HG02623 (cell line): ENCODE measurements around the gene CNTN3.

Experiments used
- ATAC-seq: cut with Tn5 transposase; IDR thresholded peaks from one replicate; pipeline ENCODE4 v1.9.1; 2021; ENCODE audit warnings: moderate library complexity; ENCODE audit not compliant: unreplicated experiment

The CNTN3 gene

DNA sequence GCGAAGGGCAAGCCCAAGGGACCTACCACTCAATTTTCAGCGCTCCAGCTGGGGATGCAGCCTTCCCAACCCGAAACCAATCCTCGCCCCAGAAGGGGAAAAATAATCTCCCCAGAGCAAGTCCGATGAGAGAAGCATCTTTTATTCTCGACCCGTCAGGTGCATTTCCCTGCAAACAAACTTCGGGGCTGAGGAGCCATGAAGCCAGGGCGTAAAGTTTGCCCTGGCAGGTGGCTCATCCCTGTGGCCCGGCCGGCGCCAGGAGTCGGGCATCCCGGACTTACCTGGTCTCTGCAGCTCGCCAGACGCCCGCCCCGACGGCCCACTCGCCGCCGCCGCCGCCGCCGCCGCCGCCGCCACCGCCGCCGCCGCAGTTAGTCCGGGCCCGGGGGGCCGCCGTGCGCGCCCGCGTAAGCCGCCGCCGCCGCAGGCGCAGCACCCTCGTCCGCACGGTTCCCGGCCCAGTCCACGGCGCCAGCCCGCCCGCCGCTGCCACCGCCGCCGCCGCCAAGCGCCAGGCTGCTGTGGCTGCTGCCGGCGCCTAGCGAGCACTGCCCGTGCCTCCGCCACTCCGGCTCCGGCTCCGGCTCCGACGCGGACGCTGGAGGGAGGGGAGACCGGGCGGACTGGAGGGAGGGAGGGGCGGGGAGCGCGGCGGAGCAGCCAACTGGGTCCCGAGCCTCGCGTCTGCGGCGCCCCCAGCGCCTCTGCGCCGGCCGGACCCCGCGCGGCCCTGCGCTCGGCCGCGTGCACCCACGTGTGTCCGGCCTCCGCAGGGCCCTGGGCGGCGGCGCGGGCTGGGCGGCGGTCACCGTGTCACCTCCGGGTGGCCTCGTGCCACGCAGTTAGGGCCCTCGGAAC, at the start of gene CNTN3:
CNTN3 (minus strand) TSS at position 553 of the 861 bp plus-strand sequence. CDS start 93,547 bp downstream, outside the sequence.
- ATAC-seq, result no peak

- ATAC-seq, result no peak
Measured at GRCh38 chr3:74663178-74663577, 48.7 kb upstream of the CNTN3 start.

DNA sequence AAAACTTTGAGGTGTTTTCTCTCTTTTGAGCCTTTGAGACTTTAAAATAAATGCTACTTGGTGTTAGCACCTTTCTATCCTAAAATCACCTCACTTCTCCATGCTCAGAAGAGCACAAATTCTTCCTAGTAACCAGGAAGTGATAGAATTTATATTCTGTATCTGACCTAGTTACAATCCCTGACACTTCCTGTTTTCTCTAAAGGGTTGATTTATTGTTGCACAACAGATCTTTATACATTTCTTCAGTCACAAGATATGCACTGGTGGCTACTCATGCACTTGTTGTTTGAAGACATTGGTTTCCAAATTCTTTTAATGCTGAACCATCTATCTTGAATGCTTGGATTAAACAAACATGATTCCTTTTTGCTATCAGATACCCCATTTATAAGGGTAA, 47.2 kb upstream of the CNTN3 start:
- no peak for ATAC-seq

GRCh38 chr3:74651885-74652284, 37.4 kb upstream of the CNTN3 start:
- no peak for ATAC-seq

GRCh38 chr3:74651292-74651691, 36.8 kb upstream of the CNTN3 start:
- ATAC-seq, result no peak

DNA sequence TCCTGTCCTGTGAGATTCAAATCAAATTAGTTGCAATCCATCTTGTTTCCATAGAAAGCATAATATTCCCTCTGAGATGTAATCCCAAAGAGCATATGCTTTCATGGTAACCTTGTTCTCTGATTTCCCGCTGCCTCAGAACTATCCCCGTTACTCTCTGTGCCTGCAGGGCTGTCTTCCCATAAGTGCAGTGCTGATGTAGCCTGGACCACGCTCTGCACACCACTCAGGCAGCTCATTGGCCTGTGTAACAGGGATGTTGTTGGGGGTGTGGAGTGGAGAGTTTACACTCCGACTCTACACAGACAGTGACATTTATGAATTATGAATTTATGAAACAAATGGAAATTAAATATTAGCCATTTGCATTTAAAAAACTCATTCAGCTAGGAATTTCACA, 33.6 kb upstream of the CNTN3 start:
- ATAC-seq, result no peak

DNA sequence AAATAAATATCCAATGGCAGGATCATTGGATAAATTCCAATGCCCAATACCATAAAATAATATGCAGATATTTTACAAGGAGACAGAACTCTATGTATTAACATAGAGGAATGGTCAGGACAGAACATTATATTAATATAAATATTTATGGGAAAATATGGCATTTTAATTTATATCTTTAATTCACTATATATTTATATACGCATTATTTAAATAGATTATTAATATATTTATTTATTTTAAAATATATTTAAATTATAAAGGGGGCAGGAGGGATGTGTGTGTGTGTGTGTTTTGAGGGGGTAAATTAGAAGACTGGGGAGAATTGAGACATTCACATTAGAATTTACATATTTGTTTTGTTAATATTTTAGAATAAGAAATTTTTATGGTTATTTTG, 31.6 kb upstream of the CNTN3 start:
- ATAC-seq, result no peak

DNA sequence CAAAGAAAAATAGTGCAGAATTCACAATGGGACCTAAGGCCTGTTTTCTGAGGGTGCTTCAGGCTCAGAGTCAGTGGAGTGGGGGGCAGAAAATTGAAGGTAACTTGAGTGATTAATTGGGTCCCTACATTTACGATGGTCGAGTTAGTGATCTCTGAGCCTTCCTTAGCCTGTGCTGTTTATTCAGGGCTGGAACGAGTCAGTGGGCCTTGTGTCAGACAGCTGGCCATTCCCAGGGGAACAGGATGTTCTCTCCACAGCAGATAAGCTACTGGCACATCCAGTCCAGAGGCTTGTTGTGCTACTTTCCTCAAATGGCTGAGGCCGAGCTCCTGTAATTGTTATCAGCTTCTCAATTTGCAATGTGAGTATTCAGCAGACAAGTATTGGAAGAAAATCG, 29.2 kb upstream of the CNTN3 start:
- ATAC-seq, result no peak

- no peak for ATAC-seq
Measured at GRCh38 chr3:74642876-74643275, 28.4 kb upstream of the CNTN3 start.

DNA sequence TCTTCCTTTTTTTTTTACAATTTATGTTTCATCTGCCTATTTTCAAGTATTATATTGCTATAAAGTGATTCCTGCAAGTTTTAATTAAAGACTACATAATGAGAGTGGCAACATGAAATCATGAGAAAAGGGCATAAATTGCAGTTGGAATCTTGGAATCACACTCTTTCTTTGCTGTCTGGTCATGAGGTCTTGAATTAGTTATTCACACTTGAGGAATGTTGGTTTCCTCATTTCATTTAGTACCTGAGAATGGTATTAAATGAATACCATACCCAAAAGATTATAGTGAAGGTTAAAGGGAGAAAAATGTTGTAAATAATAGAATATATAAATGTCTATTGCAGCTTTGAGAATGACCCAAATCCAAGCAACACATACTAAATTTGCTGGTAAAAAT, 25.8 kb upstream of the CNTN3 start:
- no peak for ATAC-seq

DNA sequence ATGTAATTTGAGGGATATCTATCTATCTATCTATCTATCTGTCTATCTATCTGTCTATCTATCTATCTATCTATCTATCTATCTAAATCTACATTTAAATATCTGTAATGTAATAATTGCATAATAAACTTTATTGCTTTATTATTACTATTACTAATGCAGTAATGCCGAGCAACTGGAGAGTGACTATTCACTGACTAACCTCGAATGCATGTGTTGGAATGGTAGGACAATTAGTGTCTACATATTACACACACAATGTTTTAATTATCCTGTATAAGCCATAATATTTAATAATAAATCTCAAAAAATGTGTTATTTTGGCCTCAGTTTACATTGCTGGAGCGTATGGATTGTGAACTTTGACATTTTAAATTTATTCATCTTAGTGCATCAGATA, 25.2 kb upstream of the CNTN3 start:
- no peak for ATAC-seq

- ATAC-seq, result no peak
Measured at GRCh38 chr3:74636981-74637380, 22.5 kb upstream of the CNTN3 start.

DNA sequence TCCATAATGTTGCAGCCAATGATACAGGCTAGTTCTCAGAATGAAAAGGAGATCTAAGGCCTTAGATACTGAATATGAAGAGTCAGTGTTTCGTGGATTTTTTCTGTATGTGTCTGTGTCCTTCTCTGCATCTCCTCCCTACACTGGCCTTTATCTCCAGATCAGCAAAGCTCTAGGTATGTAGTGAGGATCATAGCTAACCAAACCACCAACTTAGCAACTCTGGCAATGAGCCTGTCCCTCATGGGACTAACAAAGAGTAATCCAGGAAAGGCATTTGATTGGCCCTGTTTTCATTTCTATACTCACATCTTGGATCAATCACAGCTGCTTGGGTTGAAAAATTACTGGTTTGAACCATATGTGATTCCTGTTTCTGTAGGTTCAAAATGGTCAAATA, 18.6 kb upstream of the CNTN3 start:
- ATAC-seq, result no peak

DNA sequence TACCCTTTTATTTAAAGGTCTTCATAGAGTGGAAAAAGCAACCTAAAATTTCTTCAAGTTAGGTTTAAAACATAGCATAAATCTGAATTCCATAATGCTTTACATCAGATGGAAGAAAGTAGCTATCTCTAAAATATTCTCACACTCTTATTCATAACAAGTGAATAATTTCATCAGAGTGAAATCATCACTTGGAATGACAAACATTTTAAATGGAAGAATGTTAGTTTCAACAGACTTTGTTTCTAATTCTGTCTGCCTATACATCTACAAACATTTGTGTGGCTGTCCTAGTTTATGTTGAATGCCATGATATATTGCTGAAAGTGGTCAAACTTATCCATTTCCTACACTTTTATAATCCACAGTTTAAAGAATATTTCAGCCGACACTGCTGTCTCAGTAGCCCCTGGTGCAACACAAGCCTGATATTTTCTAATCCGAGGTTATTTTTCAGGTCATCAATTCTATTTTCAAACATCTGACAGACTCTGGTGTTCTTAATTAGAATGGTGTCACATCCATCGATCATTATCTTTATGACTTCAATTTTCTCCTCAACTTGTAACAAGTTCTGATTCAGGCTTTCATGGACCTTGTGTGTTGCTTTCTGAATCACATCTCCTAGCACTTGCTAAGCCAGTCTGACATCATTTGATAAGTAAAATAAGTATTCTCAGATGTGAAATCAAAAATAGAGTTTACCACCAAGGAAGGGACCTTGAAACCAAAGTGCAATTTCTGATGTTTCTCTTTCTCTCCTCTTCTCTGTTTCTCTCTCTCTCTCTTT, 17.1 kb upstream of the CNTN3 start:
- ATAC-seq, result no peak

DNA sequence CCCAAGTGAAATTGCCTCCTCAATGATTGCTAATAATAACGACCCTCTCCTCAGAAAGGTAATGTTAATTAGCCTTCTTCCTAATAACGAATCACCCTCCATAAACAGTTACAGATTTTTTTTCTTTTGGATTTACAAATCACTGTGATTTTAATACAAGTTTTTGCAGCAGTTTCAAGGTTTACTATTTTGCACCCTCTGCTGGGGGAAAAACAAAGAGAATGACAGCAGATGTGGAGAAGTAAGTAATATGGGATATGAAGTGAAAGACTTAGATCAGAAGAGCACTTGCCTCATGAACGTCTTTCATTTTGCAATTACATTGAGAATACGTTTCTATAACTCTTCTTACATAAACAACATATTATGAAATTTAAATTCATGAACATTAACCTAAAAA, 16.1 kb upstream of the CNTN3 start:
- ATAC-seq, result no peak

- ATAC-seq, result no peak
Measured at GRCh38 chr3:74626011-74626410, 11.6 kb upstream of the CNTN3 start.

DNA sequence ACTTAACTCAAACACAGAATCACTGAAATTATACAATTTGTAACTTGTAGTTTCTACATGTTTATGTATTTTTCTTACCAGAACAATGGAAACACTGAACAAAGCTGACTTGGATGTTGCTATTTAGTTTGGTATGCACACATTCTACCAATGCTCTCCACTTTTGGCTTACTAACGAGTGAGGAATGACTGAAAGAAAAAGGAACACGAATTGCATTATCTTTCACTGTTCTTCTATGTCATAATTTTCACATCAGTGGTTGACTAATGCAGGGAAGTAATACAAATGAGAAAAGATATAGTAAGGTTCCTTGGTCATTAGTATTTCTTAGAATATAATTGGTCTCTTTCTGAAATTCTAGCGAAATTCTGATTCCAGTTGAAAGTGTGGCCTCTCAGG, 9.8 kb upstream of the CNTN3 start:
- ATAC-seq, result no peak

- no peak for ATAC-seq
Measured at GRCh38 chr3:74623261-74623836, 8.9 kb upstream of the CNTN3 start.

DNA sequence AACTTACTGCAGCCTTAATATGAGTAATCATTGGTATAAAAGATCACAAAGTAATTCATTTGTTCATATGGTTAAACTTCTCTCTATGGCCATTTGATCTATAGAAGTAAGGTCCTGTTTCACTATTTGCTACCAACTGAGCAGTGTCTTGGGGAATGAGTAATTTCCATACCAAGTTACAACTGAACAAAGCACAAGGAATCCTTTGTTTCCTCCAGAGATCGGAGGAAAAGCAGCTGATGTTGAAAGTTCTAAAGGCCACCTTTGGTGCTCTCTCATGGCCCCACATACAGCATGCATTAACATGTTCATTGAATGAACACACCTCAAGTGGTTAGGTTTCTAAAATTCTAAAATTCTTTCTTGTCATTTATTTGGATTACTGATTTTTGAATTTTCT, 7.1 kb upstream of the CNTN3 start:
- no peak for ATAC-seq

DNA sequence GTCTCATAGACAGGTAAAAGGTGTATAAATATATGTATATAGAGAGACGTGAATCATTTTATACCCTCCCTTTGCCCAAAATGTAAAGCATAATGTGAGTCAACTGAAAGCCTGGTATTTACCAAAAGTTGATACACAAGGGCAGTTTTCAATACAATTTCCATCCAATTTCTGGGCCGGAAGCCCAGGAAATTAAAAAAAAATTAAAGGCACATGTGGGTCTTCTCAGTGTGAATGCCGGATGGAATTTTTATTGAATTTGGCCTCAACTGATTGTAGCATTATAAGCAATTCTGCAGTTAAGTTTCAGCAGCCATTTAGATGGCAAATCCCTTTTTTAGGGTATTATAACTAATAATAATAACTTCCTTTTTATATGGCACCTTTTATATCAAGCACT, 3.3 kb upstream of the CNTN3 start:
- no peak for ATAC-seq

- no peak for ATAC-seq
Measured at GRCh38 chr3:74613521-74614106, 845 bp downstream of the CNTN3 start.

- ATAC-seq, result no peak
Measured at GRCh38 chr3:74613060-74613459, 1.4 kb downstream of the CNTN3 start.
